Superior temporal gyrus (tissue), 1 donor: ENCODE data around the gene FAM200A.
"Not testable (repeated sequence)": the region's sequence is repeated elsewhere in the genome, so short reads cannot be mapped to it uniquely, and the experiment has no call there.

Experiments
- DNase-seq: peaks from one replicate; pipeline ENCODE4 v3.0.0-alpha.2; 2016; ENCODE audit errors: extremely low spot score

FAM200A gene

GRCh38 chr7:99551767-99552463 is at the start of gene FAM200A:
FAM200A (minus strand) TSS chr7:99552114; CDS start chr7:99548407, 3,707 bp downstream.
- DNase-seq, result peak; percentile 98

- DNase-seq, result no peak
These were observed 47.9 kb upstream of the FAM200A start for GRCh38 chr7:99599836-99600235.

GRCh38 chr7:99597762-99598501 is 46.0 kb upstream of the FAM200A start, which contains the start of gene TMEM225B:
TMEM225B (plus strand) TSS chr7:99598267; CDS start chr7:99604389, 6,122 bp downstream.
- no peak for DNase-seq

GRCh38 chr7:99596408-99596955 is 44.6 kb upstream of the FAM200A start:
- no peak for DNase-seq

- no peak for DNase-seq
These were observed 43.2 kb upstream of the FAM200A start for GRCh38 chr7:99594948-99595745.

- DNase-seq, result no peak
These were observed 37.0 kb upstream of the FAM200A start for GRCh38 chr7:99588868-99589267.

- DNase-seq, result not testable (repeated sequence)
These were observed 28.9 kb upstream of the FAM200A start for GRCh38 chr7:99580778-99581332.

- DNase-seq, result peak; percentile 39
These were observed 28.3 kb upstream of the FAM200A start for GRCh38 chr7:99579956-99580777.

GRCh38 chr7:99579281-99579955 is 27.5 kb upstream of the FAM200A start:
- peak; percentile 41 for DNase-seq

GRCh38 chr7:99576251-99576650 is 24.3 kb upstream of the FAM200A start:
- DNase-seq, result no peak

GRCh38 chr7:99573257-99573656 is 21.3 kb upstream of the FAM200A start:
- DNase-seq, result no peak

- DNase-seq, result no peak
These were observed 19.9 kb upstream of the FAM200A start for GRCh38 chr7:99571768-99572167.

- not testable (repeated sequence) for DNase-seq
These were observed 16.9 kb upstream of the FAM200A start for GRCh38 chr7:99568770-99569169.

GRCh38 chr7:99563650-99564049 is 11.7 kb upstream of the FAM200A start:
- DNase-seq, result no peak

- DNase-seq, result peak; percentile 18
These were observed 10.9 kb upstream of the FAM200A start for GRCh38 chr7:99562832-99563231.

GRCh38 chr7:99562114-99562784 is 10.3 kb upstream of the FAM200A start:
- DNase-seq, result no peak

- DNase-seq, result no peak
These were observed 9.8 kb upstream of the FAM200A start for GRCh38 chr7:99561737-99562051.

GRCh38 chr7:99560834-99561736 is 9.2 kb upstream of the FAM200A start:
- DNase-seq, result no peak
